Tibial nerve (tissue), 4 donors: ENCODE data around the gene IGFBP1. TPM values are rescaled to one million over a fixed set of nuclear protein-coding genes. Genes with fewer than 3 reads are reported as not detected.

Experiments
- DNase-seq, 2 donors: peaks; one replicate each; pipeline ENCODE4 v3.0.0-alpha.2; 2019; ENCODE audit warnings: low spot score in 2 of 2
- H3K27ac ChIP-seq, 4 donors: fragments of 200-600 bp; sonication (generic) in 3 of 4; one replicate each; pipeline ENCODE4 v1.5.1; 2017 to 2019; ENCODE audit warnings: mild to moderate bottlenecking in 1 of 4
- H3K27me3 ChIP-seq, 2 donors: fragments of 200-600 bp; sonication (generic) in 1 of 2; one replicate each; pipeline versions ENCODE4 v1.5.1 to v1.6.0; 2017 to 2019
- H3K36me3 ChIP-seq, 3 donors: fragments of 200-600 bp; sonication (generic); one replicate each; pipeline ENCODE4 v1.5.1; 2018 to 2019
- H3K4me1 ChIP-seq, 4 donors: fragments of 200-600 bp; sonication (generic) in 3 of 4; one replicate each; pipeline ENCODE4 v1.5.1; 2017 to 2019
- H3K4me3 ChIP-seq, 4 donors: fragments of 200-600 bp; sonication (generic) in 3 of 4; one replicate each; pipeline ENCODE4 v1.5.1; 2017 to 2019; ENCODE audit warnings: mild to moderate bottlenecking in 1 of 4, moderate library complexity in 1 of 4
- H3K9me3 ChIP-seq, 4 donors: fragments of 200-600 bp; sonication (generic) in 3 of 4; one replicate each; pipeline ENCODE4 v1.5.1; 2017 to 2019
- CTCF ChIP-seq, 5 experiments: fragments of 200-600 bp in 3 of 5; fragments of 450-650 bp in 2 of 5; sonication (generic) in 3 of 5; IDR thresholded peaks; one replicate each; pipeline ENCODE4 v1.5.1; 2016 to 2019; ENCODE audit warnings: antibody characterized with exemption in 5 of 5, mild to moderate bottlenecking in 3 of 5, moderate library complexity in 2 of 5
- EP300 ChIP-seq, 2 donors: sonication (generic); formaldehyde crosslinking; IDR thresholded peaks; one replicate each; pipeline ENCODE4 v1.6.1; 2017; ENCODE audit warnings: antibody characterized with exemption in 2 of 2, mild to moderate bottlenecking in 1 of 2
- POLR2A ChIP-seq, 2 donors: fragments of 450-650 bp; IDR thresholded peaks; one replicate each; pipeline ENCODE4 v1.6.1; 2017; ENCODE audit warnings: antibody characterized with exemption in 2 of 2, mild to moderate bottlenecking in 2 of 2, moderate library complexity in 2 of 2
- WGBS, 2 donors: methylation state at CpG; one replicate each; pipeline ENCODE4 v1.1.5; 2018; 5-methylcytosine and 5-hydroxymethylcytosine counted together
- total RNA-seq, 4 donors: library from RNA; depleted of rRNA; stranded (reverse); fragments of >200 nt; gene quantifications; one replicate each; pipeline ENCODE4 v1.1.0, GENCODE V29; 2016

IGFBP1 gene
- total RNA-seq, 4 donors from 2014 or later, result not detected

- Histone ChIP-seq H3K4me3 (no peak overlapping the region), H3K27me3 (peaks cover 0 to 12% of the 10 kb centered on the region in 2 donors), H3K27ac (no peak overlapping the region), H3K4me1 (no peaks in the 10 kb centered on the region), H3K9me3 (peaks cover 0 to 32% (median 0%) of the 10 kb centered on the region in 4 donors), H3K36me3 (no peaks in the 10 kb centered on the region)
- TF ChIP-seq EP300 (IDR thresholded peaks at IDR 0.05), result no peak
- DNase-seq, result no peak
- 90 to 92% methylated on average over 7 of the region's 7 CpGs for WGBS, 2 donors
These were observed 7.8 kb upstream of the IGFBP1 start for GRCh38 chr7:45880433-45880860.

GRCh38 chr7:45881280-45881758 lies 7.0 kb upstream of the IGFBP1 start:
- peaks cover 0 to 14% of the 10 kb centered on the region in 2 donors for H3K27me3 ChIP-seq
- no peak for TF ChIP-seq POLR2A (IDR thresholded peaks at IDR 0.05)
- DNase-seq, result no peak
- H3K36me3 ChIP-seq, result no peaks in the 10 kb centered on the region
- no peak overlapping the region for H3K27ac ChIP-seq
- no peaks in the 10 kb centered on the region for H3K4me1 ChIP-seq
- no peak overlapping the region for H3K4me3 ChIP-seq
- WGBS, 2 donors, result 90 to 96% methylated on average over 6 to 9 of the region's 9 CpGs
- peaks cover 0 to 29% (median 0%) of the 10 kb centered on the region in 4 donors for H3K9me3 ChIP-seq

GRCh38 chr7:45881759-45882464 lies 6.4 kb upstream of the IGFBP1 start:
- Histone ChIP-seq H3K27me3 (peaks cover 0 to 20% of the 10 kb centered on the region in 2 donors), H3K9me3 (peaks cover 0 to 28% (median 0%) of the 10 kb centered on the region in 4 donors), H3K4me1 (no peaks in the 10 kb centered on the region), H3K36me3 (no peaks in the 10 kb centered on the region), H3K27ac (no peak overlapping the region), H3K4me3 (no peak overlapping the region)
- no peak for DNase-seq
- no peak for TF ChIP-seq POLR2A (IDR thresholded peaks at IDR 0.05)
- TF ChIP-seq EP300 (IDR thresholded peaks at IDR 0.05), result no peak
- no peak for TF ChIP-seq CTCF (IDR thresholded peaks at IDR 0.05)
- 74 to 77% methylated on average over 12 of the region's 12 CpGs for WGBS, 2 donors

GRCh38 chr7:45882465-45882810 lies 5.8 kb upstream of the IGFBP1 start:
- WGBS, 2 donors, result 69 to 71% methylated on average over 5 of the region's 5 CpGs
- H3K36me3 ChIP-seq, result no peaks in the 10 kb centered on the region
- no peak for TF ChIP-seq CTCF (IDR thresholded peaks at IDR 0.05)
- TF ChIP-seq EP300 (IDR thresholded peaks at IDR 0.05), result no peak
- no peak for TF ChIP-seq POLR2A (IDR thresholded peaks at IDR 0.05)
- H3K4me1 ChIP-seq, result no peaks in the 10 kb centered on the region
- no peak for DNase-seq
- H3K9me3 ChIP-seq, result peaks cover 0 to 23% (median 0%) of the 10 kb centered on the region in 4 donors
- no peak overlapping the region for H3K27ac ChIP-seq
- H3K4me3 ChIP-seq, result no peak overlapping the region
- H3K27me3 ChIP-seq, result peaks cover 0 to 25% of the 10 kb centered on the region in 2 donors

- H3K36me3 ChIP-seq, result no peaks in the 10 kb centered on the region
- H3K27me3 ChIP-seq, result peaks cover 0 to 40% of the 10 kb centered on the region in 2 donors
- no peak for TF ChIP-seq POLR2A (IDR thresholded peaks at IDR 0.05)
- no peak for DNase-seq
- peaks cover 0 to 13% (median 0%) of the 10 kb centered on the region in 4 donors for H3K4me1 ChIP-seq
- H3K27ac ChIP-seq, result no peak overlapping the region
- peaks cover 0 to 7% (median 0%) of the 10 kb centered on the region in 4 donors for H3K9me3 ChIP-seq
- WGBS, 2 donors, result 81 to 84% methylated on average over 4 of the region's 4 CpGs
- H3K4me3 ChIP-seq, result no peak overlapping the region
These were observed 4.2 kb upstream of the IGFBP1 start for GRCh38 chr7:45884136-45884535.

- DNase-seq, result no peak
- 40 to 46% methylated on average over 5 to 7 of the region's 7 CpGs for WGBS, 2 donors
- Histone ChIP-seq H3K4me1 (peaks cover 0 to 14% (median 0%) of the 10 kb centered on the region in 4 donors), H3K4me3 (no peak overlapping the region), H3K27ac (no peak overlapping the region), H3K9me3 (no peaks in the 10 kb centered on the region), H3K36me3 (no peaks in the 10 kb centered on the region), H3K27me3 (peaks cover 0 to 52% of the 10 kb centered on the region in 2 donors)
- no peak for TF ChIP-seq EP300 (IDR thresholded peaks at IDR 0.05)
- no peak for TF ChIP-seq CTCF (IDR thresholded peaks at IDR 0.05)
- no peak for TF ChIP-seq POLR2A (IDR thresholded peaks at IDR 0.05)
These were observed 2.9 kb upstream of the IGFBP1 start for GRCh38 chr7:45885264-45885882.
